HG03039 (cell line): ENCODE results near the gene AMHR2.
"Not testable (repeated sequence)": the region's sequence is repeated elsewhere in the genome, so short reads cannot be mapped to it uniquely, and the experiment has no call there.

Source experiments
- ATAC-seq: cut with Tn5 transposase; IDR thresholded peaks from one replicate; pipeline ENCODE4 v1.9.1; 2021; ENCODE audit warnings: mild to moderate bottlenecking, moderate library complexity; ENCODE audit not compliant: unreplicated experiment

Gene AMHR2

DNA sequence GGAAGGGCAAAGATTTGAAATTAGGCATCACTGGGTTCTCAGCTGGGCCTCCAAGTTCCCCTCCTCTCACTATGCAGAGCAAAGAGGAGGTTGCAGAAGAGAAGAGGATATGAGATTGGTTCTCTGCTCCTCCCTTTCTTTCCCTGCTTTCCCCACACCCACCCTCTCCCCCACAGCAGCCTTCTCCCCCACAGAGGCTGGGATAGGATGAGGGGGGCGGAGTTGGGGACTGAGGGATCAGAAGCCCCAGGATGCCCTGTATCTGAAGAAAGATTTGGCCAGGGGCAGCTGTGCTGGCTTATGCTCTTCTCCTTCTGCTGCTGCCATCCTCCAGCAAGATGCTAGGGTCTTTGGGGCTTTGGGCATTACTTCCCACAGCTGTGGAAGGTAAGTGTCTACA lies at the start of gene AMHR2:
TSS of gene AMHR2 (plus strand) at position 259 of the 400 bp plus-strand sequence. CDS start at position 339, 80 bp downstream.
- ATAC-seq = no peak

DNA sequence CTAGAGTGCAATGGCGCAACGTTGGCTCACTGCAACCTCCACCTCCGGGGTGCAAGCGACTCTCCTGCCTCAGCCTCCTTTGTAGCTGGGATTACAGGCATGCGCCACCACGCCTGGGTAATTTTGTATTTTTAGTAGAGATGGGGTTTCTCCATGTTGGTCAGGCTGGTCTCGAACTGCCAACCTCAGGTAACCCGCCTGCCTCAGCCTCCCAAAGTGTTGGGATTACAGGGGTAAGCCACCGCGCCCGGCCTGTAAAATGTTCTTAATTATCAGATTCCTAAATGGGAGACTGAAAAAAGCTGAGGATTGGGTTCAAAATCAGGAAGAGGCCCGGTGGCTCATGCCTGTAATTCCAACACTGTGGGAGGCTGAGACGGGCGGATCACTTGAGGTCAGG lies 49.4 kb upstream of the AMHR2 start:
- not testable (repeated sequence) for ATAC-seq

DNA sequence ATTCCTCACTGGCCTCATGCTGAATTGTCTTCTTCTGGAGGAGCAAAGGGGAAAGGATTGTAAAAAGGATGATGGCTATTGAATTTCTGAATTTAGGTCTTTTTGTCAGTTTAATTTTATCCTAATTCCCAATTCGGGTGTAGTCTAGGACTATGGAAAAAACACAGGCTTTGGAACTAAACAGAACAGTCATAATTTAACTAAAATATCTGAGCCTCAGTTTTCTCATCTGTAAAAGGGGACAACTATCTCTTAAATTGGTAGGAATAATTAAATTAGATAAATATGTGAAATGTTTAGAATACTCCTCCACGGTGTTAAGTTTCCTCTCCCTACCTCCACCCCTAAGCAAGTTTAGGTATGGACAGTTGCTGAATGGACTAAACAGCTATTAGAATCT lies 46.9 kb upstream of the AMHR2 start:
- ATAC-seq = no peak

DNA sequence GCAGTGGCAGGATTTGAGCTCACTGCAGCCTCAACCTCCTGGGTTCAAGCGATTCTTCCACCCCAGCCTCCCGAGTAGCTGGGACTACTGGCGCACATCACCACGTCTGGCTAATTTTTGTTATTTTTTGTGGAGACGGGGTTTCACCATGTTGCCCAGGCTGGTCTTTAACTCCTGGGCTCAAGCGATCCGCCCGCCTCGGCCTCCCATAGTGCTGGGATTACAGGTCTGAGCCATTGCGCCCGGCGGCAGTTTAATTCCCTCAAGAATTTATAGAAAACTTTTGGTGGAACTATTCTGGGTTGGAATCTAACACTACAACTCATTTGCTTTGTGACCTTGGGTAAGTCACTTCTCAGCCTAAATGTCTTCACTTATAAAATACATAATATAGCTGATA lies 45.4 kb upstream of the AMHR2 start:
- ATAC-seq = no peak

DNA sequence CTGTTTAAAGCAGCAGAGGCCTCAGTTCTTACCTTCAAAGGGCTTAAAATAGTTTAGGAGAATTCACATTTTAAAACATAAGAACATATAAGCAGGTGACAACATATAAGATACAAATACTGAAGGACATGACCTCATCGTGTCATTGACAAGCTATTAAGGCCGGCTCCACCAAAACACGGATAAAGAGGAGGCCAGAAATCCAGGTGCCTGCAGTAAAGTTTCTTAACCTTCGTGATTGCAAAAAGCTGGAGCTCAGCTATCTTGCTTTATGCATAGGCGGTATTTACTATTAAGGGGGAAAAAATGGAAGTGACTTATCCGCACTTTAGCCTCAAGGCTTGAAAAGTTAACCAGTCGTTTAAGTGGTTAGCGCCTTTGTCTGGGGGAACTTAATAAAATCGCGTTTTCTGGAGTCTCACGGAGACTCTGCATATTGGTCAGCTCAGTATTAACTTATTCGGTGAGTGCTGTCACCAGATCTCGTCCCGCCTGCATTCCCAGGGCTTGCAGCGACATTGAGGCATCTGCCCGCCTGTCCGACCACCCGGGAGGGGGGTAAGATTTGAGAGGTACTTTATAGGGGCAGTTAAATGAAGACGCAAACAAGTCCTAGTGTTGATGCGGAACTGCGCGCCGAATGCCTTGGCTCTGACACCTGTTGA lies 44.8 kb upstream of the AMHR2 start:
- no peak for ATAC-seq

DNA sequence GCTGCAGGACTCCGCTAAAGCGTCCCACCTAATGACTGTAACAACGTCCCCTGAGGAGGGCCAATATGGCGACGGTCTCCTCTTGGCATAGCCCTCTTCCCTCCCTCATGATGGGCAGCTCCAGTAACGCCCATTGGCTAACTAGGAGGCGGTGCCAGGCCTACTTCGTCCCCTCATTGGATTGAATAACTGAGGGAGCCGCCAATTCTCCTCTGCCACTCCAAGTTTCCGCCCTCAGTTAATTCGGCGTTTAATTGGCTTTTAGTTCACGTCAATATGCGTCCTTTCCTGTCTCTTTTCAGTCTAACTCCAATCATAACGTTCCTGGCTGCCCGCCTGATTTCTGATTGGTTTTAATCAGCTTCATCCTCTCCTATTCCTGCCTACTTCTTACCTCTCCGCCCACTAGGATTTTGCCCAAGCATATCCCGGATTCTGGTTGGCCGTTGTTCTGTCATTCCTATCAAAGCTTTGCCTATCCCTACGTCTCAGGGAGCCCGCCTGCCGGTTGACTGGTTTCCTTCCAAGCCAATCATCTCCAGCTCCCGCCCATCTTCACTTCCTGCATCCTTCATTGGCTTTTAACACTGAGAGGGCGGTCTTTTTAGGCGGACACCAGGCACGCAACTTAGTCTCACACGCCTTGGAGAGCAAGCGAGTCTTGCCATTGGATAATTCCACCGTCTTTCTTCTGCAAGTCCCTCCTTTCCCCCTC lies 44.1 kb upstream of the AMHR2 start:
- peak; percentile 66 for ATAC-seq

DNA sequence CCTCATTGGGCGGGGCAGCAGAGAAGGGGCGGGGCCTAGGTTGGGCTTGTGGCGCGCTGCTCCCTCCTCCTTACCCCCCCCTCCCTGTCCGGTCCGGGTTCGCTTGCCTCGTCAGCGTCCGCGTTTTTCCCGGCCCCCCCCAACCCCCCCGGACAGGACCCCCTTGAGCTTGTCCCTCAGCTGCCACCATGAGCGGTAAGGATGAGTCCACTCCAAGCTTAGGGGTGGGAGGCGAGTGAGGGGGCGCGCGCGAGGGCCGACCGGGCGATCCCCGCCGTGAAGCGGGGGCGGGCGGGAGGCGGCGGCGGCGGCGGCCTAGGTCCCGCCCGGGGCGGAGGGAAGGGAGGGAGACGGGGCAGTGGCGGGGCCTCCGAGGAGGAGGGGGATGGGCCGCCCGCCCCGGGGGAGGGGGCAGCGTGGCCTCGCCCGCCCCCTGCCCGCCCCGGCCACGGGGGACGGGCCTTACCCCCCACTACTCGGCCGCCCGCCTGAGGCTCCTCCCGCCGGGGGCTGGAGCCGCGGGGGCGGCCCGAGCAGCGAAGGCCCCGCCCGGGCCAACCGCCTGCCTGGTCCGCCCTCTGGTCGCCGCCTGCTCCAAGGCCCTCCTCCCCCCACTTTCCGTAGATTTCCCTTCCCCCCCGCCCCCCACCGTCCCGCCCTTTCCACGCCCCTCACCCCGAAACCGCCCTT lies 43.4 kb upstream of the AMHR2 start, which contains the start of gene SP1:
TSS of gene SP1 (plus strand) at position 73 of the 690 bp plus-strand sequence. CDS start at position 189, 116 bp downstream.
- ATAC-seq = peak; percentile 38

DNA sequence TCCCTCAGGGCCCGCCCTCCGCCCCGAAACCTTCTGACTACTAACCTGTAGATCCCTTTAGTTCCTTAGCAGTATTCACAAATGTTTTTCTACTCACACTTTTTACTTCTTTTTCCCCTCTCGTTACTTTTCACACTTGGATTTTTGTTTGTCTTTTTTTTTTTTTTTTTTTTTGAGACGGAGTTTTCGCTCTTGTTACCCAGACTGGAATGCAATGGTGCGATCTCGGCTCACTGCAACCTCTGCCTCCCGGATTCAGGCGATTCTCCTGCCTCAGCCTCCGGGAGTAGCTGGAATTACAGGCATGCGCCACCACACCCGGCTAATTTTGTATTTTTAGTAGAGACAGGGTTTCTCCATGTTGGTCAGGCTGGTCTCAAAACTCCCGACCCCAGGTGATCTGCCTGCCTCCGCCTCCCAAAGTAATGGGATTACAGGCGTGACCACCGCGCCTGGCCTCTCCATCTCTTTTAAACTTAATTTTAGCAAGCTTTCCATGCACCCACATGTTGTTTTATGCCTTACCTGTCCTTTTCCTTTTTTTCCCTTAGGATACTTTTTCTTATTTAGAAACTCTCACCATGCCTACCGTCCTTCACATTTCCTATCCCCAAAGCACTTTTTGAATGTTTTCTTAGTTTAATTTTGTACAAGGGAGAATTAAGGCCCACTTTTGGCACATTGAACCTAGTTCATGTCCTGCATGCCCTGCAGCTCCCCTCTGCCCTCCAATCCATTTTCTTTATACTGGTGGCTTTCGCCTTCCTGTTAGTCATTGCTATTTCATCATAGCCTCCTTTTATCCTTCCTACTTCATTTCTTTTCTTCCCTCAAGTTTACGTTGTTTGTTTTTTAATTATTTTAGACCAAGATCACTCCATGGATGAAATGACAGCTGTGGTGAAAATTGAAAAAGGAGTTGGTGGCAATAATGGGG lies 42.6 kb upstream of the AMHR2 start:
- ATAC-seq = no peak

DNA sequence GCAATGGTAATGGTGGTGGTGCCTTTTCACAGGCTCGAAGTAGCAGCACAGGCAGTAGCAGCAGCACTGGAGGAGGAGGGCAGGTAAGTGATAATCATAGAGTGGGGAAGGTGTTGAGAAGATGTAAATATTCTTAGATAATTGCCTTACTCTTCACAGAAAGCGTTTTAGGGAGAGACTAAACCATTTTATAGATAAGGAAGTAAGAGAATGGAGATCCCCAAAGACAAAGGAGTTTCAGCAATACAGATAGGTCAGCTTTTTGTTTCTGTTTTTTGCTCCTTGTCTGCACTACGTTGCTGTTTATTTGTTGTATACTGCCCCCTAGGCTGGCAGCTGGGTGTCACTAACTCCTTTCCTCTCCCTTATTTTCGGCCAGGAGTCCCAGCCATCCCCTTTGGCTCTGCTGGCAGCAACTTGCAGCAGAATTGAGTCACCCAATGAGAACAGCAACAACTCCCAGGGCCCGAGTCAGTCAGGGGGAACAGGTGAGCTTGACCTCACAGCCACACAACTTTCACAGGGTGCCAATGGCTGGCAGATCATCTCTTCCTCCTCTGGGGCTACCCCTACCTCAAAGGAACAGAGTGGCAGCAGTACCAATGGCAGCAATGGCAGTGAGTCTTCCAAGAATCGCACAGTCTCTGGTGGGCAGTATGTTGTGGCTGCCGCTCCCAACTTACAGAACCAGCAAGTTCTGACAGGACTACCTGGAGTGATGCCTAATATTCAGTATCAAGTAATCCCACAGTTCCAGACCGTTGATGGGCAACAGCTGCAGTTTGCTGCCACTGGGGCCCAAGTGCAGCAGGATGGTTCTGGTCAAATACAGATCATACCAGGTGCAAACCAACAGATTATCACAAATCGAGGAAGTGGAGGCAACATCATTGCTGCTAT lies 41.7 kb upstream of the AMHR2 start:
- ATAC-seq = no peak

DNA sequence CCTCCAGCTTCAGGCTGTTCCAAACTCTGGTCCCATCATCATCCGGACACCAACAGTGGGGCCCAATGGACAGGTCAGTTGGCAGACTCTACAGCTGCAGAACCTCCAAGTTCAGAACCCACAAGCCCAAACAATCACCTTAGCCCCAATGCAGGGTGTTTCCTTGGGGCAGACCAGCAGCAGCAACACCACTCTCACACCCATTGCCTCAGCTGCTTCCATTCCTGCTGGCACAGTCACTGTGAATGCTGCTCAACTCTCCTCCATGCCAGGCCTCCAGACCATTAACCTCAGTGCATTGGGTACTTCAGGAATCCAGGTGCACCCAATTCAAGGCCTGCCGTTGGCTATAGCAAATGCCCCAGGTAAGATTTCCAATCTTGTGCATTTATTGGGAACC lies 40.4 kb upstream of the AMHR2 start:
- no peak for ATAC-seq

DNA sequence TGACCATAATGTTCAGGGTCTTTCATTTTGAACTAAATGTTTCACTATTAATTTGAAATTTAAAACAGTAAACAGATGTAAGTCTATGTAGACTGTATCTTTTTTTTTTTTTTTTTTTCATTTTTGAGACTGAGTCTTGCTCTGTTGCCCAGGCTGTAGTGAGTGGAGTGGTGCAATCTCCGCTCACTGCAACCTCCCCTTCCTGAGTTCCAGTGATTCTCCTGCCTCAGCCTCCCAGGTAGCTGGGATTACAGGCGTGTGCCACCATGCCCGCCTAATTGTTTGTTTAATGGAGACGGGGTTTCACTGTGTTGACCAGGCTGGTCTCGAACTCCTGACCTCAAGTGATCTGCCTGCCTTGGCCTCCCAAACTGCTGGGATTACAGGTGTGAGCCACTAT lies 37.3 kb upstream of the AMHR2 start:
- not testable (repeated sequence) for ATAC-seq

DNA sequence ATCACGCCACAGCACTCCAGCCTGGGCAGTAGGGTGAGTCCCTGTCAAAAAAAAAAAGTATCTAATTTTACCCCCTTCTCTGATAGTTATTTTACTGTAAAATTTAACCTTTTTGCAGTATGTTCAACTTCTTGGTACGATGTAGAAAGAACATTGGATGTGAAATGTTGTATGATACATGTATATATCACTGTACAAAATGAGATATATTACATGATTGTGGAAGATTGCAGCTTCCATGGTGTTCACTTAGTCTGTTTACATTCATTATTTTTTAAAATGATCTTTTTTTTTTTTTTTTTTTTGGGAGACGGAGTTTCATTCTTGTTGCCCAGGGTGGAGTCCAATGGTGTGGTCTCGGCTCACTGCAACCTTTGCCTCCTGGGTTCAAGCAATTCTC lies 34.7 kb upstream of the AMHR2 start:
- ATAC-seq = no peak

DNA sequence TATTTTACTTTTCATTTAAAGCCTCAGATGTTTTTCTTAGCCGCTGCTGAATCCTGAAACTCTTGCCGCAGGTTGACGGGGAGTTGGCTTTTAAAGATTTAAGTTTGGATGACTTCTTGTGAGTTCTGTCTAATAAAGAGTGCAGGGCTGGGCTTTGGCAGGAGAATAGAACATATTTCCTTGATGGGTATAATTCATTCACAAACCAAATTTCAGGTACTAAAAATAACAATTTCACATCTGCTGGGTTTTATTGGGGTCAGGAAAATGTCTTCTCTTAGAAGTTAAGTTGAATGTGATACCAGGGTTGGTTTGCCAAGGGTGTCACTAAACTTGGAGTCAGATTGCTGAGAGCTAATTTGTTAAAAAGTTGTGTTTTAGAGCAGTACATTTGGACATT lies 34.0 kb upstream of the AMHR2 start:
- no peak for ATAC-seq

DNA sequence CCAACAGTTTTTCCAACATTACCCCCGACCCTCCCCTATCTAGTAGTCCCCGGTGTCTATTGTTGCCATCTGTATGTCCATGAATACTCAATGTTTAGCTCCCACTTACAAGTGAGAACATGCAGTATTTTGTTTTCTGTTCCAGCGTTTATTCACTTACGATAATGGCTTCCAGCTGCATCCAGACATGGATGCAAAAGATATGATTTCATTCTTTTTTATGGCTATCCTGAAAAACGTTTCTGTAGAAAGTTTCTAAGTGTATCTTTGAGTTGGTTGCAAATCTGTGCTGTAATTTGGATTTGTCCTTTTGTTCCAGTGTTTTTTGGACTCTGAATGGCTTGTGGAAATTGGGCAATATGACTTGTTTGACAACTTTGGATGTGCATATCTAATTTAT lies 31.9 kb upstream of the AMHR2 start:
- ATAC-seq = no peak

DNA sequence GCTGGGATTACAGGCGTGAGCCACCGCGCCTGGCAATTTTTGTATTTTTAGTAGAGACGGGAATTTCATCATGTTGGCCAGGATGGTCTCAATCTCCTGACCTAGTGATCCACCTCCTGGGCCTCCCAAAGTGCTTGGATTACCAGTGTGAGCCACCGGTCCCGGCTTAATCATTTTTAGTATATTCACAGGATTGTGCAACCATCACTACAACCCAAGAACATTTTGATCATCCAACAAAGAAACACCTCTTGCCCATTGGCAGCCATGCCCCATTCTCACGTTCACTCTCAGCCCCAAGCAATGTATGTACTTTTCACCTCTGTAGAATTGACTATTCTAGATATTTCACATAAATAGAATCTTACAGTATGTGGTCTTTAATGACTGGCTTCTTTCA lies 23.8 kb upstream of the AMHR2 start:
- ATAC-seq = no peak

DNA sequence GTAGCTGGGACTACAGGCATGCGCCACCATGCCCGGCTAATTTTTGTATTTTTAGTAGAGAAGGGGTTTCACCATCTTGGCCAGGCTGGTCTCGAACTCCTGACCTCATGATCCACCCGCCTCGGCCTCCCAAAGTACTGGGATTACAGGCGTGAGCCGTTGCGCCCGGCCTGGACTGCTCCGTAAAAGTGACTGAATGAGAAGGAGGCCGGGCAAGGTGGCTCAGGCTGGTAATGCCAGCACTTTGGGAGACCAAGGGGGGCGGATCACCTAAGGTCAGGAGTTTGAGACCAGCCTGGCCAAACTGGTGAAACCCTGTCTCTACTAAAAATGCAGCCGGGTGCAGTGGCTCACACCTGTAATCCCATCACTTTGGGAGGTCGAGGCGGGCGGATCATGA lies 21.3 kb upstream of the AMHR2 start:
- ATAC-seq = not testable (repeated sequence)

DNA sequence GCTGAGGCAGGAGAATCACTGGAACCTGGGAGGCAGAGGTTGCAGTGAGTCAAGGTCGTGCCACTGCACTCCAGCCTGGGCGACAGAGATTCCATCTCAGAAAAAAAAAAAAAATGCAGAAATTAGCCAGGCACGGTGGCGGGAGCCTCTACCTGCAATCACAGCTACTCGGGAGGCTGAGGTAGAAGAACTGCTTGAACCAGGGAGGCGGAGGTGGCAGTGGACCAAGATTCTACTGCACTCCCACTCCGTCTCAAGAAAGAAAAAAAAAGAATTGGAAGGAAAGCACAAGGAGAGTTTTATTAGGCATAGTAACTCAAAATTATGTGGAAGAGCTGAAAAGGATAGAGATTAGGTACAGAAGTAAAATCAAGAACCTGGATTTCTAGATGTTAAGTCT lies 20.8 kb upstream of the AMHR2 start:
- no peak for ATAC-seq

DNA sequence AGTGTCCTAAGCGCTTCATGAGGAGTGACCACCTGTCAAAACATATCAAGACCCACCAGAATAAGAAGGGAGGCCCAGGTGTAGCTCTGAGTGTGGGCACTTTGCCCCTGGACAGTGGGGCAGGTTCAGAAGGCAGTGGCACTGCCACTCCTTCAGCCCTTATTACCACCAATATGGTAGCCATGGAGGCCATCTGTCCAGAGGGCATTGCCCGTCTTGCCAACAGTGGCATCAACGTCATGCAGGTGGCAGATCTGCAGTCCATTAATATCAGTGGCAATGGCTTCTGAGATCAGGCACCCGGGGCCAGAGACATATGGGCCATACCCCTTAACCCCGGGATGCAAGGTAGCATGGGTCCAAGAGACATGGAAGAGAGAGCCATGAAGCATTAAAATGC lies 12.7 kb upstream of the AMHR2 start:
- ATAC-seq = no peak

DNA sequence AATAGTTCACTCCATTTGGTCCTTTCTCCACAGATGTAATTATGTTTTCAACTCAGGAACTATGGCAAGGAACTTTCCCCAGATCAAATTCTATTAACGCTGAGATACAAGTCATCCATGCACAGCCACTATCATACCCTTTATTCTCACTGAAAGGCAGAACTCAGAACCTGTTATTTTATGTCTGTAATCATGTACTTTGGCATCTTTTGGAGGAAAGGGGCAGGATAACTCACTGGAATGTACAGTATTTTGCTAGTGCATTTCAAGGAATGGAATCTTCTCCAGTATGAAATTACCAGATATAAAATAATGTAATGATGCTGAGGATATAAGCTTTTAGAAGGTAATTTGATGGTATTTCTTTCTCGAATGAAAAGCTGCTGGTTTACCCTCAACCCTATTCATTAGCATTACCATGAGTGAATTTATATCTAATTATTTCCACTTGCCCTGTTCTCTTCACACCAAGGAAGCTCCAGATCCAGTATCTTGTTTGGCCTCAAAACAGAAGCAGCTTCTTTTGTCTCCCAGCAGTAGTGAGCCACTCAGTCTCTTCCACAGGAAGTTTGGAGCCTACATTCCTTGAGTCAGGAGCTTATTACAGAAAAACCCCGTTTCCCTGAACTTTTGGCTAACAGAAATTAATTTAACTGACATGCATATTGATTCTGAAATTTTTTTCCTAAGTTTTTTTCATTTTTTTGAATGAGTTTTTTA lies 10.0 kb upstream of the AMHR2 start:
- ATAC-seq = no peak
